PC-3 (cell line): ENCODE data around the gene LAMA3. TPM values are rescaled to one million over a fixed set of nuclear protein-coding genes. Genes with fewer than 3 reads are reported as not detected.
A peak's percentile ranks its signal among the peaks of the same experiment; 100 is the strongest.

Experiments
- ATAC-seq: fragments of 200-7000 bp; cut with Tn5 transposase; 2 replicates; pipeline ENCODE4 v1.9.1; 2020; ENCODE audit warnings: mild to moderate bottlenecking, moderate library complexity
- BruUV-seq: library from RNA; stranded (reverse); fragments of 400-500 nt; replicated peaks from 2 replicates; lab custom pipeline; 2021; lab: Mats Ljungman, UMichigan
- CTCF ChIA-PET: fragments of 300-600 bp; sonication (Branson Sonifier 250); formaldehyde crosslinking; loops from one replicate; lab custom pipeline; 2022; ENCODE audit warnings: antibody characterized with exemption; lab: Charles Lee
- POLR2A ChIA-PET: fragments of 300-600 bp; sonication (Branson Sonifier 250); formaldehyde crosslinking; loops from one replicate; lab custom pipeline; 2022; ENCODE audit warnings: antibody characterized with exemption; ENCODE audit not compliant: unreplicated experiment; lab: Charles Lee
- DNase-seq: peaks from one replicate; pipeline ENCODE4 v3.0.0-alpha.2; 2015
- H2AFZ ChIP-seq: fragments of 300-600 bp; sonication (generic); 2 replicates; pipeline ENCODE4 v1.6.0; 2016; ENCODE audit warnings: antibody characterized with exemption, low read length
- H3F3A ChIP-seq: fragments of 300-600 bp; sonication (generic); one replicate; pipeline ENCODE4 v1.6.0; 2017; ENCODE audit warnings: antibody characterized with exemption, low read length, control low read depth, mild to moderate bottlenecking; ENCODE audit not compliant: unreplicated experiment
- H3K27ac ChIP-seq: fragments of 300-600 bp; sonication (generic); 2 replicates; pipeline ENCODE4 v1.5.1; 2016; ENCODE audit warnings: mild to moderate bottlenecking, low read length
- H3K27me3 ChIP-seq: fragments of 300-600 bp; sonication (generic); 2 replicates; pipeline ENCODE4 v1.6.1; 2016; ENCODE audit warnings: low read length, mixed read lengths
- H3K36me3 ChIP-seq: fragments of 300-600 bp; sonication (generic); 2 replicates; pipeline ENCODE4 v1.6.1; 2016; ENCODE audit warnings: low read depth, mixed run types, low read length, mixed read lengths
- H3K4me1 ChIP-seq: fragments of 300-600 bp; sonication (generic); 2 replicates; pipeline ENCODE4 v1.5.1; 2016; ENCODE audit warnings: low read length; ENCODE audit not compliant: insufficient read depth
- H3K4me2 ChIP-seq: fragments of 300-600 bp; sonication (generic); 2 replicates; pipeline ENCODE4 v1.6.0; 2016; ENCODE audit warnings: low read length
- H3K4me3 ChIP-seq: fragments of 300-600 bp; sonication (generic); 2 replicates; pipeline ENCODE4 v1.5.1; 2016; ENCODE audit warnings: mild to moderate bottlenecking, low read length, mixed read lengths
- H3K79me2 ChIP-seq: fragments of 300-600 bp; sonication (generic); 2 replicates; pipeline ENCODE4 v1.6.1; 2017; ENCODE audit warnings: low read length, mixed read lengths
- H3K9ac ChIP-seq: fragments of 300-600 bp; sonication (generic); 2 replicates; pipeline ENCODE4 v1.6.0; 2016; ENCODE audit warnings: mild to moderate bottlenecking, low read length
- H3K9me2 ChIP-seq: fragments of 300-600 bp; sonication (generic); replicated peaks from 2 replicates; pipeline ENCODE4 v1.6.1; 2016; ENCODE audit warnings: mixed run types, low read length, mixed read lengths
- H3K9me3 ChIP-seq: fragments of 300-600 bp; sonication (generic); 2 replicates; pipeline ENCODE4 v1.6.1; 2016; ENCODE audit warnings: low read length, mixed read lengths
- H4K20me1 ChIP-seq: fragments of 300-600 bp; sonication (generic); 2 replicates; pipeline ENCODE4 v1.6.1; 2016; ENCODE audit warnings: low read length, mixed read lengths
- EZH2 ChIP-seq: fragments of 300-600 bp; sonication (generic); IDR thresholded peaks from one replicate; pipeline ENCODE4 v1.6.1; 2017; ENCODE audit warnings: antibody characterized with exemption, mild to moderate bottlenecking, low read length; ENCODE audit not compliant: unreplicated experiment
- EZH2phosphoT487 ChIP-seq: fragments of 300-600 bp; sonication (generic); IDR thresholded peaks from 2 replicates; pipeline ENCODE4 v1.6.1; 2018; ENCODE audit warnings: mild to moderate bottlenecking, antibody characterized with exemption, low read length, borderline replicate concordance
- intact Hi-C: fragments of 100-400 bp; cut with micrococcal nuclease; formaldehyde crosslinking; loops from 2 replicates; pipeline ENCODE4 v1.9.0; 2023
- total RNA-seq: library from RNA; depleted of rRNA; stranded (reverse); fragments of >200 nt; gene quantifications from 2 replicates; pipeline ENCODE4 v1.2.3, GENCODE V29; 2014
- TF ChIP-seq, protein P1 (sequence below): fragments of 300-600 bp; sonication (generic); conservative IDR thresholded peaks from 2 replicates; pipeline ENCODE4 v1.5.1; 2017; ENCODE audit warnings: antibody characterized with exemption, low read depth, mild to moderate bottlenecking, low read length

LAMA3 gene
- total RNA-seq, 1 experiment from 2014 or later, result 224 TPM

DNA sequence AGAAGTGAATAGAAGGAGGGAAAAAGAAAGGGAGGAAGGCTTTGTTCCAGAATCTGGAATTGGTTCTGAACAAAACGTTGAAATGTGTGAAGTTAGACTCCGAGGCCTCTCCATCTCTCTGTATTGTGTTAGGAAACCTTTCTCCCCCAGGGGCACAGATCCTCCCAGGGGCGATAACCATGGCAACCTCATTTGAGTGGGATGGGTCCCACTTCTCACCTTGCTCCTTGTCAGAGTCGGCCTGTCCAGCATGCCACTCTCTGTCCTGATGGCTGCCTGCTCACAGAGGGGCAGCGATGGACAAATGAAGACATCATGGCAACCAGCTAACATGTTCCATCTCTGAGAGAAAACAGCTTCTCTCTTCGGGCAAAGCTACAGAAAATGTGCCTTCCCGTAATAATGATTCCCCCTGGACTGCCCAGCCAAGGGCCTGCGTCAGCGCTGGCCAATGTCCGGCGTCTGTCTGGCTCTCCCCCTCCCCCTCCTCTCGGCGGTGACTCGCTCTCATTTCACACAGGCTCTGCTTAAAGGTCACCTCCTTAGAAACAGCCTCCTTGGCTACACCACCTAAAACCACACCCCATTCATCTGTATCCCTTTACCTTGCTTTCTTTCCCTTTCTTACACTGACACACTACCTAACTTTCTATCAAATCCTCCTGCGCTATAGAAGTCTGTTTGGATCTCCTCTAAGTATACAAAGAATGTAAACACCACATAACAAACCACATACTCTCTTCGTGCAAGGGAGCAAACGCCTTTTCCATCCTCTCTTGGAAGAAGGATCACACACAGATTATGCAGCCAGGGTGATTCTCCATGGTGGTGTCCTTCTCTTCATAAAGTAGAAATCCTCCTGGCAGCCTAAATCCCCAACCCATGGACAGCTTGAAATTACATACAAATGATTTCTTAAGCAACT, 293.2 kb downstream of the LAMA3 start:
- no peaks in the 10 kb centered on the region for H3K79me2 ChIP-seq
- H3K9ac ChIP-seq, result no peak overlapping the region
- H3K27me3 ChIP-seq, result no peaks in the 10 kb centered on the region
- ChIA-PET CTCF (interaction anchor here (0.7 kb wide), 1 partner anchor 38 kb away, joined by 4 read pairs; no protein-coding TSS in a partner anchor), POLR2A (no interaction called here)
- H3F3A ChIP-seq, result peaks cover under 1% of the 10 kb centered on the region
- BruUV-seq, result no TSS peak
- H3K27ac ChIP-seq, result no peak overlapping the region; the same call in 1 of the 2 replicates
- peak overlapping the region; percentile 60 for H3K4me2 ChIP-seq
- peak; percentile 49 for DNase-seq
- H3K4me3 ChIP-seq, result peak overlapping the region; percentile 24; the same call in 1 of the 2 replicates
- TF ChIP-seq EZH2, result no peak
- TF ChIP-seq EZH2phosphoT487, result no peak
- TF ChIP-seq, protein P1, sequence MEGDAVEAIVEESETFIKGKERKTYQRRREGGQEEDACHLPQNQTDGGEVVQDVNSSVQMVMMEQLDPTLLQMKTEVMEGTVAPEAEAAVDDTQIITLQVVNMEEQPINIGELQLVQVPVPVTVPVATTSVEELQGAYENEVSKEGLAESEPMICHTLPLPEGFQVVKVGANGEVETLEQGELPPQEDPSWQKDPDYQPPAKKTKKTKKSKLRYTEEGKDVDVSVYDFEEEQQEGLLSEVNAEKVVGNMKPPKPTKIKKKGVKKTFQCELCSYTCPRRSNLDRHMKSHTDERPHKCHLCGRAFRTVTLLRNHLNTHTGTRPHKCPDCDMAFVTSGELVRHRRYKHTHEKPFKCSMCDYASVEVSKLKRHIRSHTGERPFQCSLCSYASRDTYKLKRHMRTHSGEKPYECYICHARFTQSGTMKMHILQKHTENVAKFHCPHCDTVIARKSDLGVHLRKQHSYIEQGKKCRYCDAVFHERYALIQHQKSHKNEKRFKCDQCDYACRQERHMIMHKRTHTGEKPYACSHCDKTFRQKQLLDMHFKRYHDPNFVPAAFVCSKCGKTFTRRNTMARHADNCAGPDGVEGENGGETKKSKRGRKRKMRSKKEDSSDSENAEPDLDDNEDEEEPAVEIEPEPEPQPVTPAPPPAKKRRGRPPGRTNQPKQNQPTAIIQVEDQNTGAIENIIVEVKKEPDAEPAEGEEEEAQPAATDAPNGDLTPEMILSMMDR, result no peak
- peaks cover 17% of the 10 kb centered on the region for H3K4me1 ChIP-seq
- no peaks in the 10 kb centered on the region for H3K9me2 ChIP-seq
- ATAC-seq, result peak; percentile 77
- H2AFZ ChIP-seq, result peak overlapping the region; percentile 56
- intact Hi-C loops, result no loop called here
- H3K36me3 ChIP-seq, result no peaks in the 10 kb centered on the region
- peaks cover 5% of the 10 kb centered on the region; the same call in 1 of the 2 replicates for H3K9me3 ChIP-seq
- no peaks in the 10 kb centered on the region for H4K20me1 ChIP-seq

DNA sequence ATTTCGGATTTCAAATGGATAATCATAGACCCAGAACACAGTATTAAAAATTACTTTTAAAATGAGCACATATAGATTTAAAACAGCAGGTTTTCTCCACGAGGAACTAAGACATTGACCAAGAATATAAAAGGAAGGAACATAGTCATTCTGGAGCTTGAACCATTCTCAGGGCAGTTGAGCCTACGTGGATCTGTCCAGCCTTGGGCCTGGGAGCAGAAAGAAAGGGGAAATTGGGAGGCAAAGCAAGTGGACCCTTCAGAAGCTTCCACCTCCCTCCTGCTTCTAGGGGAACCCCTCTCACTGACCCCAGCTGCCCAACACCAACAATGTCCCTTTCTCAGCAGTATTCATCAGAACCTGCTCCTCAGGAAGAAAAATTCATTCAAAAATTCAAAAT, 293.9 kb downstream of the LAMA3 start:
- intact Hi-C loops, result no loop called here
- POLR2A ChIA-PET, result no interaction called here
- Histone ChIP-seq H3K27me3 (no peaks in the 10 kb centered on the region), H3K4me1 (peaks cover 19% of the 10 kb centered on the region), H3K4me3 (no peak overlapping the region), H3K79me2 (no peaks in the 10 kb centered on the region), H2AFZ (no peak overlapping the region), H3K27ac (no peak overlapping the region), H3K9me2 (no peaks in the 10 kb centered on the region), H3K36me3 (no peaks in the 10 kb centered on the region), H4K20me1 (no peaks in the 10 kb centered on the region), H3K9ac (no peak overlapping the region), H3F3A (peaks cover 3% of the 10 kb centered on the region), H3K4me2 (peak overlapping the region; percentile 60; the same call in 1 of the 2 replicates), H3K9me3 (peaks cover 5% of the 10 kb centered on the region; the same call in 1 of the 2 replicates)
- DNase-seq, result no peak
- TF ChIP-seq, protein P1, result no peak
- TF ChIP-seq EZH2phosphoT487, result no peak
- no peak for TF ChIP-seq EZH2
- no TSS peak for BruUV-seq
- ATAC-seq, result no peak
- CTCF ChIA-PET, result no interaction called here
